ENCODE results near the gene SPATS2.

GRCh38 chr12:49428793-49429192 is 61.5 kb downstream of the SPATS2 start:
- TF ChIP-seq YY1 (tag by site-specific recombination; IDR thresholded peaks at IDR 0.05) (no peak), ZNF501 (tag by site-specific recombination; IDR thresholded peaks at IDR 0.05) (no peak)
